Hepatocyte (in vitro differentiated cells): ENCODE measurements around the gene PLPP4.

Source experiments
- EZH2 ChIP-seq: fragments of 200-600 bp; sonication (generic); IDR thresholded peaks from 2 replicates; pipeline ENCODE4 v1.6.1; 2016; ENCODE audit warnings: antibody characterized with exemption, mild to moderate bottlenecking, borderline replicate concordance
- TF ChIP-seq, protein P1 (sequence below): fragments of 200-600 bp; sonication (generic); IDR thresholded peaks from 2 replicates; pipeline ENCODE4 v1.5.1; 2016; ENCODE audit warnings: antibody characterized with exemption, mild to moderate bottlenecking; ENCODE audit not compliant: poor library complexity

DNA sequence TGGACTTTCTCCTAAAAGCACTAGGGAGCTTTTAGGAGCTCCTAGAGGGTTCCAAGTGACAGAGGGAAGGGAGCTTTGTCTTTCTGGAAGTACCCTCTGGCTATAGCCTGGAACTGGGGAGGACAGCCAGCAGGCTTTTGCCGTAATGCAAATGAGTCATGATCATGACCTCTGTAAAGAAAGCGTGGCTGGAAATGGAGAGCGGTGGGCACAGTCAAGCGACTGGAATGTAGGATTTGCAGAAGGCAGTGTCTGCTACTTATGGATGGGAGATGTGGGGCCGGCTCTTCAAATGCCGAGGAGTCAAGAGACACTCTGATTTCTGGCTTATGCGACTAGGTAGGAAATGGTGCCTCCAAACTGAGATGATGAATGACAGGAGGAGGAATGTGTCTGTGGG lies 34.6 kb upstream of the PLPP4 start:
- TF ChIP-seq EZH2 = no peak
- TF ChIP-seq, protein P1, sequence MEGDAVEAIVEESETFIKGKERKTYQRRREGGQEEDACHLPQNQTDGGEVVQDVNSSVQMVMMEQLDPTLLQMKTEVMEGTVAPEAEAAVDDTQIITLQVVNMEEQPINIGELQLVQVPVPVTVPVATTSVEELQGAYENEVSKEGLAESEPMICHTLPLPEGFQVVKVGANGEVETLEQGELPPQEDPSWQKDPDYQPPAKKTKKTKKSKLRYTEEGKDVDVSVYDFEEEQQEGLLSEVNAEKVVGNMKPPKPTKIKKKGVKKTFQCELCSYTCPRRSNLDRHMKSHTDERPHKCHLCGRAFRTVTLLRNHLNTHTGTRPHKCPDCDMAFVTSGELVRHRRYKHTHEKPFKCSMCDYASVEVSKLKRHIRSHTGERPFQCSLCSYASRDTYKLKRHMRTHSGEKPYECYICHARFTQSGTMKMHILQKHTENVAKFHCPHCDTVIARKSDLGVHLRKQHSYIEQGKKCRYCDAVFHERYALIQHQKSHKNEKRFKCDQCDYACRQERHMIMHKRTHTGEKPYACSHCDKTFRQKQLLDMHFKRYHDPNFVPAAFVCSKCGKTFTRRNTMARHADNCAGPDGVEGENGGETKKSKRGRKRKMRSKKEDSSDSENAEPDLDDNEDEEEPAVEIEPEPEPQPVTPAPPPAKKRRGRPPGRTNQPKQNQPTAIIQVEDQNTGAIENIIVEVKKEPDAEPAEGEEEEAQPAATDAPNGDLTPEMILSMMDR = no peak
